GM12874 (cell line): ENCODE measurements around the gene IL18R1.

Source experiments
- TF ChIP-seq, protein P1 (sequence below): IDR thresholded peaks from 2 replicates; pipeline ENCODE4 v1.5.1; 2011; ENCODE audit warnings: low read depth, mild to moderate bottlenecking, control low read depth, low read length, moderate library complexity; ENCODE audit not compliant: insufficient read depth

The IL18R1 gene, protein sequence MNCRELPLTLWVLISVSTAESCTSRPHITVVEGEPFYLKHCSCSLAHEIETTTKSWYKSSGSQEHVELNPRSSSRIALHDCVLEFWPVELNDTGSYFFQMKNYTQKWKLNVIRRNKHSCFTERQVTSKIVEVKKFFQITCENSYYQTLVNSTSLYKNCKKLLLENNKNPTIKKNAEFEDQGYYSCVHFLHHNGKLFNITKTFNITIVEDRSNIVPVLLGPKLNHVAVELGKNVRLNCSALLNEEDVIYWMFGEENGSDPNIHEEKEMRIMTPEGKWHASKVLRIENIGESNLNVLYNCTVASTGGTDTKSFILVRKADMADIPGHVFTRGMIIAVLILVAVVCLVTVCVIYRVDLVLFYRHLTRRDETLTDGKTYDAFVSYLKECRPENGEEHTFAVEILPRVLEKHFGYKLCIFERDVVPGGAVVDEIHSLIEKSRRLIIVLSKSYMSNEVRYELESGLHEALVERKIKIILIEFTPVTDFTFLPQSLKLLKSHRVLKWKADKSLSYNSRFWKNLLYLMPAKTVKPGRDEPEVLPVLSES

GRCh38 chr2:102355526-102356380 lies at the start of gene IL18R1:
Gene IL18R1 (plus strand): TSS chr2:102355796. CDS start chr2:102362661, 6,865 bp downstream.
- TF ChIP-seq, protein P1, sequence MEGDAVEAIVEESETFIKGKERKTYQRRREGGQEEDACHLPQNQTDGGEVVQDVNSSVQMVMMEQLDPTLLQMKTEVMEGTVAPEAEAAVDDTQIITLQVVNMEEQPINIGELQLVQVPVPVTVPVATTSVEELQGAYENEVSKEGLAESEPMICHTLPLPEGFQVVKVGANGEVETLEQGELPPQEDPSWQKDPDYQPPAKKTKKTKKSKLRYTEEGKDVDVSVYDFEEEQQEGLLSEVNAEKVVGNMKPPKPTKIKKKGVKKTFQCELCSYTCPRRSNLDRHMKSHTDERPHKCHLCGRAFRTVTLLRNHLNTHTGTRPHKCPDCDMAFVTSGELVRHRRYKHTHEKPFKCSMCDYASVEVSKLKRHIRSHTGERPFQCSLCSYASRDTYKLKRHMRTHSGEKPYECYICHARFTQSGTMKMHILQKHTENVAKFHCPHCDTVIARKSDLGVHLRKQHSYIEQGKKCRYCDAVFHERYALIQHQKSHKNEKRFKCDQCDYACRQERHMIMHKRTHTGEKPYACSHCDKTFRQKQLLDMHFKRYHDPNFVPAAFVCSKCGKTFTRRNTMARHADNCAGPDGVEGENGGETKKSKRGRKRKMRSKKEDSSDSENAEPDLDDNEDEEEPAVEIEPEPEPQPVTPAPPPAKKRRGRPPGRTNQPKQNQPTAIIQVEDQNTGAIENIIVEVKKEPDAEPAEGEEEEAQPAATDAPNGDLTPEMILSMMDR, result peak; percentile 89

GRCh38 chr2:102306125-102306524 lies 49.5 kb upstream of the IL18R1 start:
- TF ChIP-seq, protein P1, result no peak

GRCh38 chr2:102310964-102311640 lies 44.5 kb upstream of the IL18R1 start, which contains the start of gene IL1RL1:
Gene IL1RL1 (plus strand): TSS chr2:102311563. CDS start chr2:102338265, 26,702 bp downstream.
- TF ChIP-seq, protein P1, result no peak

DNA sequence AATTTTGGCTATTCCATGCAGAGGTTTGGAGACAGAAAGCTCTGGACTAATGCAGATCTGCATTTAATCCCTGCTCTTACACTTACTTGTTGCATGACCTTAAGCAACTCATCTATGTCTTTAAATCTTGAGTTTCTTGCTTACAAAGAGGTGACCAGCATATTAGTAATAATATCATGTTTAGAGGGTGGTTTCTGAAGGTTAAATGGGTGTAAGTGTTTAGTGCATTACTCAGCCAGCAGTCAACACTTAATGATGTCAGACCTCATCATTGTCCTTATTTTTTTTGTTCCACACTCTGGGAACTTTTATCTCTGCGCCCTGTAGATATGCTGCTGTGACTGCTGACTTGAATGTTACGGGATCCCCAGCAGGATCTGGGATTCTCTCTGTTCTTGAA lies 42.6 kb upstream of the IL18R1 start:
- TF ChIP-seq, protein P1, result no peak

DNA sequence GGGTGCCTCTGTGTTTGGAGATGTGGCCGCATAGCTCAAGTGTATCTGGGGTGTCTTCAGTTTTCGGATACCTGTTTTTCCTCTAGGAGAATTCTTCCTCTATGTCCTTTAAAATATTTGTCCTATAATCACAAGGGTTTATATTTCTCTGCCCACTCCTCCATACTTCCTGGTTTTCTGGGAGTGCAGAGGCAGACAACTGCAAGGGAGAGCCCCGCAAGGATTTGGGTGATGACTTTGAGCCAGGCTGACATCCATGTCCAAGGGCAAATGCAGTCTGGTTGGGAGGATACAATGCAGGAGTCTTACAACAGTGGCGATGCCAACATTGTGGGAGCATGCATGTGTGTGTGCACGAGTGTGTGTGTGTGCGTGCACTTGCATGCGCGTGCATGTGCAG lies 42.1 kb upstream of the IL18R1 start:
- TF ChIP-seq, protein P1, result no peak

GRCh38 chr2:102313950-102314349 lies 41.6 kb upstream of the IL18R1 start:
- TF ChIP-seq, protein P1, result no peak
